GM23338 (cell line): ENCODE data around the gene LMO7. TPM values are rescaled to one million over a fixed set of nuclear protein-coding genes. Genes with fewer than 3 reads are reported as not detected.
A peak's percentile ranks its signal among the peaks of the same experiment; 100 is the strongest.

Experiments
- ATAC-seq: fragments of 200-7000 bp; cut with Tn5 transposase; 3 replicates; pipeline ENCODE4 v1.9.1; 2020
- DNase-seq: peaks from one replicate; pipeline ENCODE4 v3.0.0-alpha.2; 2015; ENCODE audit warnings: low spot score
- H2AFZ ChIP-seq: fragments of 200-600 bp; sonication (generic); 2 replicates; pipeline ENCODE4 v1.8.0; 2016; ENCODE audit warnings: antibody characterized with exemption, mild to moderate bottlenecking, moderate library complexity
- H3F3A ChIP-seq: fragments of 200-600 bp; sonication (generic); replicated peaks from 2 replicates; pipeline ENCODE4 v1.8.0; 2017; ENCODE audit warnings: antibody characterized with exemption, mixed run types, low read depth
- H3K27ac ChIP-seq: fragments of 200-600 bp; sonication (generic); 2 replicates; pipeline ENCODE4 v1.6.1; 2016; ENCODE audit warnings: low read depth
- H3K27me3 ChIP-seq: fragments of 200-600 bp; sonication (generic); 2 replicates; pipeline ENCODE4 v1.8.0; 2016; ENCODE audit warnings: mild to moderate bottlenecking, mixed run types, moderate library complexity; ENCODE audit not compliant: insufficient read depth
- H3K36me3 ChIP-seq: fragments of 200-600 bp; sonication (generic); 2 replicates; pipeline ENCODE4 v1.8.0; 2016; ENCODE audit warnings: mild to moderate bottlenecking; ENCODE audit not compliant: insufficient read depth
- H3K4me1 ChIP-seq: fragments of 200-600 bp; sonication (generic); 2 replicates; pipeline ENCODE4 v1.8.0; 2016; ENCODE audit warnings: mild to moderate bottlenecking, moderate library complexity; ENCODE audit not compliant: insufficient read depth
- H3K4me2 ChIP-seq: fragments of 200-600 bp; sonication (generic); 2 replicates; pipeline ENCODE4 v1.7.1; 2017; ENCODE audit warnings: mixed run types
- H3K4me3 ChIP-seq: fragments of 200-600 bp; sonication (generic); 2 replicates; pipeline ENCODE4 v1.6.1; 2016; ENCODE audit warnings: mixed run types
- H3K79me2 ChIP-seq: fragments of 200-600 bp; sonication (generic); replicated peaks from 2 replicates; pipeline ENCODE4 v1.8.0; 2017; ENCODE audit warnings: mild to moderate bottlenecking; ENCODE audit not compliant: insufficient read depth
- H3K9me2 ChIP-seq: fragments of 200-600 bp; sonication (generic); 2 replicates; pipeline ENCODE4 v1.8.0; 2017; ENCODE audit not compliant: insufficient read depth
- H4K20me1 ChIP-seq: fragments of 200-600 bp; sonication (generic); replicated peaks from 2 replicates; pipeline ENCODE4 v1.8.0; 2017; ENCODE audit warnings: mild to moderate bottlenecking; ENCODE audit not compliant: insufficient read depth
- H3K27ac Mint-ChIP-seq: 2 replicates; pipeline ENCODE4 v1.8.0; 2020; ENCODE audit warnings: inconsistent platforms, mild to moderate bottlenecking, moderate library complexity, mixed read lengths
- H3K27me3 Mint-ChIP-seq: 3 replicates; pipeline ENCODE4 v1.8.0; 2022; ENCODE audit warnings: low read depth, mild to moderate bottlenecking, moderate library complexity, mixed read lengths, inconsistent platforms; ENCODE audit not compliant: insufficient read depth, poor library complexity
- H3K36me3 Mint-ChIP-seq: 3 replicates; pipeline ENCODE4 v1.8.0; 2021; ENCODE audit warnings: low read depth, mild to moderate bottlenecking, inconsistent platforms, moderate library complexity, mixed read lengths
- H3K4me1 Mint-ChIP-seq: 3 replicates; pipeline ENCODE4 v1.8.0; 2020; ENCODE audit warnings: mild to moderate bottlenecking, inconsistent platforms, mixed read lengths
- H3K4me3 Mint-ChIP-seq: 3 replicates; pipeline ENCODE4 v1.8.0; 2021; ENCODE audit warnings: moderate library complexity, mild to moderate bottlenecking, inconsistent platforms, mixed read lengths
- H3K9me3 Mint-ChIP-seq: 3 replicates; pipeline ENCODE4 v1.8.0; 2020; ENCODE audit warnings: moderate library complexity, mild to moderate bottlenecking, inconsistent platforms, mixed read lengths
- CREB1 ChIP-seq: fragments of 250-450 bp; sonication (Bioruptor Pico); IDR thresholded peaks from 2 replicates; pipeline ENCODE4 v1.5.0; 2020; ENCODE audit warnings: low read depth, mild to moderate bottlenecking, moderate library complexity
- EZH2 ChIP-seq: fragments of 200-600 bp; sonication (generic); IDR thresholded peaks from one replicate; pipeline ENCODE4 v1.8.0; 2017; ENCODE audit warnings: antibody characterized with exemption, mild to moderate bottlenecking, low read depth; ENCODE audit not compliant: unreplicated experiment
- EZH2phosphoT487 ChIP-seq: fragments of 200-600 bp; sonication (generic); IDR thresholded peaks from one replicate; pipeline ENCODE4 v1.8.1; 2018; ENCODE audit warnings: antibody characterized with exemption; ENCODE audit not compliant: unreplicated experiment
- JUNB ChIP-seq: IDR thresholded peaks from one replicate; pipeline ENCODE4 v1.6.1; 2016; ENCODE audit warnings: antibody characterized with exemption; ENCODE audit not compliant: unreplicated experiment
- NANOG ChIP-seq: IDR thresholded peaks from 2 replicates; pipeline ENCODE4 v1.6.1; 2016; ENCODE audit warnings: antibody characterized with exemption, borderline replicate concordance
- POLR2AphosphoS5 ChIP-seq: IDR thresholded peaks from 2 replicates; pipeline ENCODE4 v1.6.1; 2016; ENCODE audit warnings: antibody characterized with exemption, low read depth
- STAT1 ChIP-seq: IDR thresholded peaks from one replicate; pipeline ENCODE4 v1.6.1; 2016; ENCODE audit warnings: antibody characterized with exemption; ENCODE audit not compliant: unreplicated experiment
- ZNF114 ChIP-seq: fragments of 250-450 bp; sonication (Bioruptor Pico); IDR thresholded peaks from 2 replicates; pipeline ENCODE4 v1.5.0; 2020; ENCODE audit warnings: mild to moderate bottlenecking, moderate library complexity
- ZNF331 ChIP-seq: fragments of 250-450 bp; sonication (Bioruptor Pico); IDR thresholded peaks from 2 replicates; pipeline ENCODE4 v1.5.0; 2020; ENCODE audit warnings: low read depth, mild to moderate bottlenecking, moderate library complexity
- polyA plus RNA-seq: library from polyadenylated mRNA; unstranded; fragments of >200 nt; fragmentation: Nextera tagmentation; extraction: Ambion mirVana; gene quantifications from 2 replicates; pipeline ENCODE4 v1.2.1, GENCODE V29; 2016
- total RNA-seq: library from RNA; depleted of rRNA; stranded (reverse); fragments of >200 nt; shearing (Covaris generic); gene quantifications from 2 replicates; pipeline ENCODE4 v1.2.3, GENCODE V29; 2014
- TF ChIP-seq, protein P1 (sequence below): fragments of 250-450 bp; sonication (Bioruptor Pico); IDR thresholded peaks from 2 replicates; pipeline ENCODE4 v1.5.0; 2020; ENCODE audit warnings: mild to moderate bottlenecking, moderate library complexity
- TF ChIP-seq, protein P2 (sequence below): IDR thresholded peaks from 2 replicates; pipeline ENCODE4 v1.6.1; 2016; ENCODE audit warnings: antibody characterized with exemption
- TF ChIP-seq, protein P3 (sequence below), 2 experiments: fragments of 200-600 bp in 1 of 2; sonication (generic) in 1 of 2; conservative IDR thresholded peaks; 2 replicates each; pipeline versions ENCODE4 v1.5.1 to v1.6.1; 2016 to 2017; ENCODE audit warnings: antibody characterized with exemption in 2 of 2, low read depth in 2 of 2, mild to moderate bottlenecking in 2 of 2, moderate library complexity in 1 of 2
- TF ChIP-seq, protein P4 (sequence below): IDR thresholded peaks from one replicate; pipeline ENCODE4 v1.6.1; 2018; ENCODE audit warnings: antibody characterized with exemption; ENCODE audit not compliant: unreplicated experiment

The LMO7 gene
- total and polyA plus RNA-seq, 2 experiments from 2014 or later, result 22.3 to 26.9 TPM

DNA sequence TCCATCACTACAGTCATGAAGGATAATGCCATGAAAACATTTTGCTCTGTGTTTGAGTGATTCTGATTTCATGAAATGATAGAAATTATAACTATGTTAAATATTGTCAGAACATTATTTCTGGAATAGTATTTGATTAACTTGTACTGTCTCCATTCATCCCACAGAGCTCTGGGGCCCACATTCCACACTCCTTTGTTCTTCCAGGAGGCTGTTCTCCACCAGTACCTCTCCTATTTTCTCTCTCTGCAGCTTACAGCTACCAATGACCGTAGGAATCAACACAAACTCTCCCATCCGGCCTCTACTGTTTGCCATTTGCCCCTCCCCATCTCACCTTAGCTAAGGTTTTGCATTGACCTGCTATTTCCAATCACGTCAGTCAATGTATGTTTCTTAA, 240.9 kb downstream of the LMO7 start:
- peaks cover 26% of the 10 kb centered on the region for H3K4me1 Mint-ChIP-seq
- H3K27ac ChIP-seq, result no peak overlapping the region
- peak; percentile 75 for ATAC-seq

More for the DNA sequence above, 240.9 kb downstream of the LMO7 start:
- H3K27me3 ChIP-seq, result no peaks in the 10 kb centered on the region
- Mint-ChIP-seq H3K27ac (0 out of 2 replicates have a peak overlapping the region, but pooled peaks have one; percentile 16), H3K36me3 (no peaks in the 10 kb centered on the region), H3K4me3 (no peak overlapping the region), H3K9me3 (no peaks in the 10 kb centered on the region), H3K27me3 (no peaks in the 10 kb centered on the region)
- H4K20me1 ChIP-seq, result no peaks in the 10 kb centered on the region
- no peaks in the 10 kb centered on the region for H3K79me2 ChIP-seq
- H3K4me3 ChIP-seq, result no peak overlapping the region
- H3K4me2 ChIP-seq, result no peak overlapping the region
- DNase-seq, result peak; percentile 42
- H2AFZ ChIP-seq, result no peak overlapping the region
- no peaks in the 10 kb centered on the region for H3F3A ChIP-seq
- H3K9me2 ChIP-seq, result no peaks in the 10 kb centered on the region
- no peaks in the 10 kb centered on the region for H3K36me3 ChIP-seq
- no peak for TF ChIP-seq EZH2phosphoT487
- no peak for TF ChIP-seq JUNB
- TF ChIP-seq STAT1, result no peak
- no peak for TF ChIP-seq ZNF331 (CRISPR knock-in tag)
- no peak for TF ChIP-seq NANOG
- no peak for TF ChIP-seq EZH2
- TF ChIP-seq, protein P1, sequence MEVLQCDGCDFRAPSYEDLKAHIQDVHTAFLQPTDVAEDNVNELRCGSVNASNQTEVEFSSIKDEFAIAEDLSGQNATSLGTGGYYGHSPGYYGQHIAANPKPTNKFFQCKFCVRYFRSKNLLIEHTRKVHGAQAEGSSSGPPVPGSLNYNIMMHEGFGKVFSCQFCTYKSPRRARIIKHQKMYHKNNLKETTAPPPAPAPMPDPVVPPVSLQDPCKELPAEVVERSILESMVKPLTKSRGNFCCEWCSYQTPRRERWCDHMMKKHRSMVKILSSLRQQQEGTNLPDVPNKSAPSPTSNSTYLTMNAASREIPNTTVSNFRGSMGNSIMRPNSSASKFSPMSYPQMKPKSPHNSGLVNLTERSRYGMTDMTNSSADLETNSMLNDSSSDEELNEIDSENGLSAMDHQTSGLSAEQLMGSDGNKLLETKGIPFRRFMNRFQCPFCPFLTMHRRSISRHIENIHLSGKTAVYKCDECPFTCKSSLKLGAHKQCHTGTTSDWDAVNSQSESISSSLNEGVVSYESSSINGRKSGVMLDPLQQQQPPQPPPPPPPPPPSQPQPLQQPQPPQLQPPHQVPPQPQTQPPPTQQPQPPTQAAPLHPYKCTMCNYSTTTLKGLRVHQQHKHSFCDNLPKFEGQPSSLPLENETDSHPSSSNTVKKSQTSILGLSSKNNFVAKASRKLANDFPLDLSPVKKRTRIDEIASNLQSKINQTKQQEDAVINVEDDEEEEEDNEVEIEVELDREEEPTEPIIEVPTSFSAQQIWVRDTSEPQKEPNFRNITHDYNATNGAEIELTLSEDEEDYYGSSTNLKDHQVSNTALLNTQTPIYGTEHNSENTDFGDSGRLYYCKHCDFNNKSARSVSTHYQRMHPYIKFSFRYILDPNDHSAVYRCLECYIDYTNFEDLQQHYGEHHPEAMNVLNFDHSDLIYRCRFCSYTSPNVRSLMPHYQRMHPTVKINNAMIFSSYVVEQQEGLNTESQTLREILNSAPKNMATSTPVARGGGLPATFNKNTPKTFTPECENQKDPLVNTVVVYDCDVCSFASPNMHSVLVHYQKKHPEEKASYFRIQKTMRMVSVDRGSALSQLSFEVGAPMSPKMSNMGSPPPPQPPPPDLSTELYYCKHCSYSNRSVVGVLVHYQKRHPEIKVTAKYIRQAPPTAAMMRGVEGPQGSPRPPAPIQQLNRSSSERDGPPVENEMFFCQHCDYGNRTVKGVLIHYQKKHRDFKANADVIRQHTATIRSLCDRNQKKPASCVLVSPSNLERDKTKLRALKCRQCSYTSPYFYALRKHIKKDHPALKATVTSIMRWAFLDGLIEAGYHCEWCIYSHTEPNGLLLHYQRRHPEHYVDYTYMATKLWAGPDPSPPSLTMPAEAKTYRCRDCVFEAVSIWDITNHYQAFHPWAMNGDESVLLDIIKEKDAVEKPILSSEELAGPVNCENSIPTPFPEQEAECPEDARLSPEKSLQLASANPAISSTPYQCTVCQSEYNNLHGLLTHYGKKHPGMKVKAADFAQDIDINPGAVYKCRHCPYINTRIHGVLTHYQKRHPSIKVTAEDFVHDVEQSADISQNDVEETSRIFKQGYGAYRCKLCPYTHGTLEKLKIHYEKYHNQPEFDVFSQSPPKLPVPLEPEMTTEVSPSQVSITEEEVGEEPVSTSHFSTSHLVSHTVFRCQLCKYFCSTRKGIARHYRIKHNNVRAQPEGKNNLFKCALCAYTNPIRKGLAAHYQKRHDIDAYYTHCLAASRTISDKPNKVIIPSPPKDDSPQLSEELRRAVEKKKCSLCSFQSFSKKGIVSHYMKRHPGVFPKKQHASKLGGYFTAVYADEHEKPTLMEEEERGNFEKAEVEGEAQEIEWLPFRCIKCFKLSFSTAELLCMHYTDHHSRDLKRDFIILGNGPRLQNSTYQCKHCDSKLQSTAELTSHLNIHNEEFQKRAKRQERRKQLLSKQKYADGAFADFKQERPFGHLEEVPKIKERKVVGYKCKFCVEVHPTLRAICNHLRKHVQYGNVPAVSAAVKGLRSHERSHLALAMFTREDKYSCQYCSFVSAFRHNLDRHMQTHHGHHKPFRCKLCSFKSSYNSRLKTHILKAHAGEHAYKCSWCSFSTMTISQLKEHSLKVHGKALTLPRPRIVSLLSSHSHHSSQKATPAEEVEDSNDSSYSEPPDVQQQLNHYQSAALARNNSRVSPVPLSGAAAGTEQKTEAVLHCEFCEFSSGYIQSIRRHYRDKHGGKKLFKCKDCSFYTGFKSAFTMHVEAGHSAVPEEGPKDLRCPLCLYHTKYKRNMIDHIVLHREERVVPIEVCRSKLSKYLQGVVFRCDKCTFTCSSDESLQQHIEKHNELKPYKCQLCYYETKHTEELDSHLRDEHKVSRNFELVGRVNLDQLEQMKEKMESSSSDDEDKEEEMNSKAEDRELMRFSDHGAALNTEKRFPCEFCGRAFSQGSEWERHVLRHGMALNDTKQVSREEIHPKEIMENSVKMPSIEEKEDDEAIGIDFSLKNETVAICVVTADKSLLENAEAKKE (CRISPR knock-in tag), result no peak
- no peak for TF ChIP-seq ZNF114
- TF ChIP-seq, protein P2, sequence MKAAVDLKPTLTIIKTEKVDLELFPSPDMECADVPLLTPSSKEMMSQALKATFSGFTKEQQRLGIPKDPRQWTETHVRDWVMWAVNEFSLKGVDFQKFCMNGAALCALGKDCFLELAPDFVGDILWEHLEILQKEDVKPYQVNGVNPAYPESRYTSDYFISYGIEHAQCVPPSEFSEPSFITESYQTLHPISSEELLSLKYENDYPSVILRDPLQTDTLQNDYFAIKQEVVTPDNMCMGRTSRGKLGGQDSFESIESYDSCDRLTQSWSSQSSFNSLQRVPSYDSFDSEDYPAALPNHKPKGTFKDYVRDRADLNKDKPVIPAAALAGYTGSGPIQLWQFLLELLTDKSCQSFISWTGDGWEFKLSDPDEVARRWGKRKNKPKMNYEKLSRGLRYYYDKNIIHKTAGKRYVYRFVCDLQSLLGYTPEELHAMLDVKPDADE, result no peak
- TF ChIP-seq CREB1 (CRISPR knock-in tag), result no peak
- TF ChIP-seq, protein P3, sequence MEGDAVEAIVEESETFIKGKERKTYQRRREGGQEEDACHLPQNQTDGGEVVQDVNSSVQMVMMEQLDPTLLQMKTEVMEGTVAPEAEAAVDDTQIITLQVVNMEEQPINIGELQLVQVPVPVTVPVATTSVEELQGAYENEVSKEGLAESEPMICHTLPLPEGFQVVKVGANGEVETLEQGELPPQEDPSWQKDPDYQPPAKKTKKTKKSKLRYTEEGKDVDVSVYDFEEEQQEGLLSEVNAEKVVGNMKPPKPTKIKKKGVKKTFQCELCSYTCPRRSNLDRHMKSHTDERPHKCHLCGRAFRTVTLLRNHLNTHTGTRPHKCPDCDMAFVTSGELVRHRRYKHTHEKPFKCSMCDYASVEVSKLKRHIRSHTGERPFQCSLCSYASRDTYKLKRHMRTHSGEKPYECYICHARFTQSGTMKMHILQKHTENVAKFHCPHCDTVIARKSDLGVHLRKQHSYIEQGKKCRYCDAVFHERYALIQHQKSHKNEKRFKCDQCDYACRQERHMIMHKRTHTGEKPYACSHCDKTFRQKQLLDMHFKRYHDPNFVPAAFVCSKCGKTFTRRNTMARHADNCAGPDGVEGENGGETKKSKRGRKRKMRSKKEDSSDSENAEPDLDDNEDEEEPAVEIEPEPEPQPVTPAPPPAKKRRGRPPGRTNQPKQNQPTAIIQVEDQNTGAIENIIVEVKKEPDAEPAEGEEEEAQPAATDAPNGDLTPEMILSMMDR (conservative IDR thresholded peaks at IDR 0.05; ENCODE audit: low read depth in 2 of 2), result no peak
- TF ChIP-seq POLR2AphosphoS5, result no peak
- TF ChIP-seq, protein P4, sequence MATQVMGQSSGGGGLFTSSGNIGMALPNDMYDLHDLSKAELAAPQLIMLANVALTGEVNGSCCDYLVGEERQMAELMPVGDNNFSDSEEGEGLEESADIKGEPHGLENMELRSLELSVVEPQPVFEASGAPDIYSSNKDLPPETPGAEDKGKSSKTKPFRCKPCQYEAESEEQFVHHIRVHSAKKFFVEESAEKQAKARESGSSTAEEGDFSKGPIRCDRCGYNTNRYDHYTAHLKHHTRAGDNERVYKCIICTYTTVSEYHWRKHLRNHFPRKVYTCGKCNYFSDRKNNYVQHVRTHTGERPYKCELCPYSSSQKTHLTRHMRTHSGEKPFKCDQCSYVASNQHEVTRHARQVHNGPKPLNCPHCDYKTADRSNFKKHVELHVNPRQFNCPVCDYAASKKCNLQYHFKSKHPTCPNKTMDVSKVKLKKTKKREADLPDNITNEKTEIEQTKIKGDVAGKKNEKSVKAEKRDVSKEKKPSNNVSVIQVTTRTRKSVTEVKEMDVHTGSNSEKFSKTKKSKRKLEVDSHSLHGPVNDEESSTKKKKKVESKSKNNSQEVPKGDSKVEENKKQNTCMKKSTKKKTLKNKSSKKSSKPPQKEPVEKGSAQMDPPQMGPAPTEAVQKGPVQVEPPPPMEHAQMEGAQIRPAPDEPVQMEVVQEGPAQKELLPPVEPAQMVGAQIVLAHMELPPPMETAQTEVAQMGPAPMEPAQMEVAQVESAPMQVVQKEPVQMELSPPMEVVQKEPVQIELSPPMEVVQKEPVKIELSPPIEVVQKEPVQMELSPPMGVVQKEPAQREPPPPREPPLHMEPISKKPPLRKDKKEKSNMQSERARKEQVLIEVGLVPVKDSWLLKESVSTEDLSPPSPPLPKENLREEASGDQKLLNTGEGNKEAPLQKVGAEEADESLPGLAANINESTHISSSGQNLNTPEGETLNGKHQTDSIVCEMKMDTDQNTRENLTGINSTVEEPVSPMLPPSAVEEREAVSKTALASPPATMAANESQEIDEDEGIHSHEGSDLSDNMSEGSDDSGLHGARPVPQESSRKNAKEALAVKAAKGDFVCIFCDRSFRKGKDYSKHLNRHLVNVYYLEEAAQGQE, result no peak
- H3K4me1 ChIP-seq, result peaks cover 8% of the 10 kb centered on the region; the same call in 1 of the 2 replicates
